WTC11 (cell line): ENCODE data around the gene CASP3. TPM values are rescaled to one million over a fixed set of nuclear protein-coding genes. Genes with fewer than 3 reads are reported as not detected.
"Not testable (repeated sequence)": the region's sequence is repeated elsewhere in the genome, so short reads cannot be mapped to it uniquely, and the experiment has no call there.

Experiments used
- ATAC-seq: fragments of 200-7000 bp; cut with Tn5 transposase; 2 replicates; pipeline ENCODE4 v1.10.0; 2021; ENCODE audit warnings: mild to moderate bottlenecking, moderate library complexity
- CTCF ChIA-PET: fragments of 300-600 bp; sonication (Branson Sonifier 250); formaldehyde crosslinking; loops from one replicate; lab custom pipeline; 2021; ENCODE audit warnings: antibody characterized with exemption; lab: Charles Lee
- POLR2A ChIA-PET: fragments of 350-600 bp; sonication (Branson Sonifier 250); formaldehyde crosslinking; loops from one replicate; lab custom pipeline; 2021; ENCODE audit warnings: antibody characterized with exemption; lab: Charles Lee
- DNase-seq: peaks from one replicate; pipeline ENCODE4 v3.0.0; 2021; ENCODE audit warnings: low spot score
- H3K27ac Mint-ChIP-seq: 2 replicates; pipeline ENCODE4 v1.8.0; 2021; ENCODE audit warnings: mixed read lengths
- H3K27me3 Mint-ChIP-seq: 2 replicates; pipeline ENCODE4 v1.8.0; 2021; ENCODE audit warnings: low read depth, mild to moderate bottlenecking, moderate library complexity, mixed read lengths
- H3K36me3 Mint-ChIP-seq: 2 replicates; pipeline ENCODE4 v1.8.0; 2021; ENCODE audit warnings: mixed read lengths
- H3K4me1 Mint-ChIP-seq: 2 replicates; pipeline ENCODE4 v1.8.0; 2022; ENCODE audit warnings: mixed read lengths
- H3K4me3 Mint-ChIP-seq: 2 replicates; pipeline ENCODE4 v1.8.0; 2021; ENCODE audit warnings: mild to moderate bottlenecking, moderate library complexity, mixed read lengths
- H3K9me3 Mint-ChIP-seq: 2 replicates; pipeline ENCODE4 v1.8.0; 2021; ENCODE audit warnings: mixed read lengths
- CREM ChIP-seq: sonication (generic); formaldehyde crosslinking; IDR thresholded peaks from 2 replicates; pipeline ENCODE4 v1.8.1; 2022; ENCODE audit warnings: mild to moderate bottlenecking, missing genetic modification reagents, moderate library complexity
- ETV6 ChIP-seq: sonication (generic); formaldehyde crosslinking; IDR thresholded peaks from 2 replicates; pipeline ENCODE4 v1.8.1; 2022; ENCODE audit warnings: mild to moderate bottlenecking, missing genetic modification reagents
- FOXJ3 ChIP-seq: sonication (generic); formaldehyde crosslinking; IDR thresholded peaks from 2 replicates; pipeline ENCODE4 v1.9.0; 2021; ENCODE audit warnings: missing genetic modification reagents, mild to moderate bottlenecking, borderline replicate concordance
- KAT7 ChIP-seq: sonication (generic); formaldehyde crosslinking; IDR thresholded peaks from 2 replicates; pipeline ENCODE4 v1.8.1; 2023; ENCODE audit warnings: missing genetic modification reagents, mild to moderate bottlenecking, borderline replicate concordance
- NFATC4 ChIP-seq: fragments of 250-450 bp; sonication (Bioruptor Pico); IDR thresholded peaks from 2 replicates; pipeline ENCODE4 v1.9.0; 2021; ENCODE audit warnings: mild to moderate bottlenecking
- TEAD1 ChIP-seq: sonication (generic); formaldehyde crosslinking; IDR thresholded peaks from 2 replicates; pipeline ENCODE4 v1.8.0; 2022; ENCODE audit warnings: mild to moderate bottlenecking, missing genetic modification reagents
- ZBTB21 ChIP-seq: sonication (generic); formaldehyde crosslinking; IDR thresholded peaks from 2 replicates; pipeline ENCODE4 v1.8.1; 2023; ENCODE audit warnings: mild to moderate bottlenecking, missing genetic modification reagents, borderline replicate concordance
- ZNF416 ChIP-seq: fragments of 250-450 bp; sonication (Bioruptor Pico); IDR thresholded peaks from 2 replicates; pipeline ENCODE4 v1.9.0; 2021; ENCODE audit warnings: mild to moderate bottlenecking, inconsistent platforms
- ZNF671 ChIP-seq: fragments of 250-450 bp; sonication (Bioruptor Pico); IDR thresholded peaks from 2 replicates; pipeline ENCODE4 v1.8.0; 2021; ENCODE audit warnings: mild to moderate bottlenecking
- total RNA-seq: library from RNA; stranded (reverse); gene quantifications from 3 replicates; pipeline ENCODE4 v1.2.3, GENCODE V29; 2021
- TF ChIP-seq, protein P1 (sequence below): sonication (generic); formaldehyde crosslinking; IDR thresholded peaks from 2 replicates; pipeline ENCODE4 v1.8.1; 2022; ENCODE audit warnings: mild to moderate bottlenecking, missing genetic modification reagents, moderate library complexity, borderline replicate concordance
- TF ChIP-seq, protein P2 (sequence below): sonication (generic); formaldehyde crosslinking; IDR thresholded peaks from 2 replicates; pipeline ENCODE4 v1.8.0; 2022; ENCODE audit warnings: mild to moderate bottlenecking, missing genetic modification reagents
- TF ChIP-seq, protein P3 (sequence below): sonication (generic); formaldehyde crosslinking; IDR thresholded peaks from 2 replicates; pipeline ENCODE4 v1.8.1; 2022; ENCODE audit warnings: low read depth, mild to moderate bottlenecking, moderate library complexity, missing genetic modification reagents, borderline replicate concordance

Gene CASP3
- total RNA-seq, 1 experiment from 2014 or later: 78.9 TPM

DNA sequence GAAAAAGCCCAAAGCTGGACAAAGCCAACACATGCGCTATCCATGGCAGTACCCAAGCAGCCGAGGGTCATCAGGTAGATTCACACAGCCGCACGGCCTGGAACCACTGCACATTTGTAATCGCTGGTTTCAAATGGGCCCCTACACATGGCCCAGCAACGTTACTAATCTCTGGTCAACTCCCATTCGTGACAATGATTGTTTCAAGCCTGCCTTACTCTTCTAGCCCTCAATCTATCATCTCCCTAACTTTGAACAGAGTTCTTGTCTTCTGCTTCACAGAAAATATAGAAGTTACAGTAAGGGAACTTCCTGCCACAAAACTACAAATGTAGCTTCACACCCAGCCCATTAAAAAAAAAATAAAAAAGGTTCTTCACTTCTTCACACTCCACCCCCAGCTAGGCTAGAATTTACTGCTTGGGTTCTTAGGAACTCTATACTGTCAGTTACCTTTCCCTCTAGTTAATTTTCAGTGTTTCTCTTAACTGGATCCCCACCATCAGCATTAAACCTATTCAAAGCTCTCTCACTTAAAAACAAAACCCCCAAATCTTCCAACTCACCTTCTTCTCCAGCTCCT, 24.2 kb downstream of the CASP3 start (continued):
- TF ChIP-seq TEAD1 (CRISPR knock-in tag): no peak
- TF ChIP-seq CREM: no peak
- TF ChIP-seq ZNF671: no peak
- TF ChIP-seq, protein P1, sequence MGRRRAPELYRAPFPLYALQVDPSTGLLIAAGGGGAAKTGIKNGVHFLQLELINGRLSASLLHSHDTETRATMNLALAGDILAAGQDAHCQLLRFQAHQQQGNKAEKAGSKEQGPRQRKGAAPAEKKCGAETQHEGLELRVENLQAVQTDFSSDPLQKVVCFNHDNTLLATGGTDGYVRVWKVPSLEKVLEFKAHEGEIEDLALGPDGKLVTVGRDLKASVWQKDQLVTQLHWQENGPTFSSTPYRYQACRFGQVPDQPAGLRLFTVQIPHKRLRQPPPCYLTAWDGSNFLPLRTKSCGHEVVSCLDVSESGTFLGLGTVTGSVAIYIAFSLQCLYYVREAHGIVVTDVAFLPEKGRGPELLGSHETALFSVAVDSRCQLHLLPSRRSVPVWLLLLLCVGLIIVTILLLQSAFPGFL: no peak

DNA sequence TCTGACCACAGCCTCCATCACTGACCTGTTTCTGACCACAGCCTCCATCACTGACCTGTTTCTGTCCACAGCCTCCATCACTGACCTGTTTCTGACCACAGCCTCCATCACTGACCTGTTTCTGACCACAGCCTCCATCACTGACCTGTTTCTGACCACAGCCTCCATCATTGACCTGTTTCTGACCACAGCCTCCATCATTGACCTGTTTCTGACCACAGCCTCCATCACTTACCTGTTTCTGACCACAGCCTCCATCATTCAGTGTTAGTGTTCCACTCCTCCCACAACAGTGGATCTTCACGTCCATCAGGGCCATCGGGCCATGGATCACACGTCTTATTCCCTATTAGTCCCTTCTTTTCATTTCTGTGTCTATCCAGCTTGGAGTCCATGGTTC, 24.7 kb downstream of the CASP3 start:
- DNase-seq, CTCF ChIA-PET, ATAC-seq, H3K27ac Mint-ChIP-seq, H3K27me3 Mint-ChIP-seq, H3K4me3 Mint-ChIP-seq: not testable (repeated sequence)
- H3K36me3 Mint-ChIP-seq: peaks cover 65% of the 10 kb centered on the region
- peaks cover 34% of the 10 kb centered on the region for H3K4me1 Mint-ChIP-seq
- H3K9me3 Mint-ChIP-seq: peaks cover 45% of the 10 kb centered on the region
- POLR2A ChIA-PET: interaction anchor here (0.6 kb wide), 1 partner anchor 38 kb away, joined by 4 read pairs; no protein-coding TSS in a partner anchor

DNA sequence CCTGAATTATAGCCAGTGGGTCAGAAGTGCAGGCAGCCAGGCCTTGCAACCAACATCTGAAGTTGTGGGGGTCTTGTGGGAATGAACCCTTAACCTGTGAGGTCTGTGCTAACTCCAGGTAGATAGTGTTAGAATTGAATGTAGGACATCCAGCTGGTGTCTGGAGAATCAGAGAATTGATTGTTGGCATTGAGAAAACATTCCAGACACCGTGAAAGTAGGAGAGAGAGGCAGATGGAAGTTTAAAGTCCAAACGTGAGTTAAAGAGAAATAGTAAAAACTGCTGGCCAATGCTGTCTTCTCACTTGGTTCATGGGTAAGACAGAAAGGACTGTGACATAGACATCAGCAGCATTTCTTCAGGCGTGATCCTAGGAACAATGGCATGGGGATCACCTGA, 27.7 kb downstream of the CASP3 start:
- peaks cover 47% of the 10 kb centered on the region for H3K36me3 Mint-ChIP-seq

DNA sequence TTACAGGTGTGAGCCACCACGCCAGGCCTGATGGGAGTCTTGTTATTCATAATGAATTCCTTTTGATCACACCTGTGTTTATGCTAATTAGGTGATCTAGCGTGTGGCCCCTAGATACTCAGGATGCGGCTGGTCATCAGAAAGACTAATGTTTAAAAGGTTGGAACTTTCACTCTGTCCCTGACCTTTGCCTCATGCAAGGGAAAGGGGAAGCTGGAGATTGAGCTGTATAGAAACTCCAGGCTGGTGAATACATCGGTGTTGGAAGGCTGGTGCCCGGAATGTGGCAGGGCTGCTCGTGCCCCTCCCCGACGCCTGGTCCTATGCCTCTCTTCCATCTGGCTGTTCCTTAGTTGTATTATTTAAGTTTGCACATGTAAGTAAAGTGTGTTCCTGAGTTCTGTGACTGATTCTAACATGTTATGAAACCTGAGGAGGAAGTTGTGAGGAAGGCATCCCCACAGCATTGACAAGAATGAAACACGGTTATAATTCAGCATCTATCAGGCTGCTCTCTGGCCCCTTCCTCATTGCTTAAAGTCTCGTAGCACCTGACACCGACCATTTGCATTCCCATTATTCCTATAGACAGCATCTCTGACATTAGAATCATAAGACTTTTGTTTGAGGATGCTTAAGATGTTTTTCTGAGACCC, 28.9 kb downstream of the CASP3 start:
- DNase-seq (no peak), ATAC-seq (no peak)
- Mint-ChIP-seq H3K4me1 (peaks cover 30% of the 10 kb centered on the region), H3K27me3 (no peaks in the 10 kb centered on the region), H3K36me3 (peaks cover 43% of the 10 kb centered on the region), H3K4me3 (no peak overlapping the region), H3K9me3 (peaks cover 42% of the 10 kb centered on the region), H3K27ac (no peak overlapping the region)
- ChIA-PET POLR2A (no interaction called here), CTCF (no interaction called here)
- TF ChIP-seq ZBTB21 (CRISPR knock-in tag) (no peak), NFATC4 (no peak), ZNF416 (CRISPR knock-in tag) (no peak), TEAD1 (CRISPR knock-in tag) (no peak)
- TF ChIP-seq, protein P2, sequence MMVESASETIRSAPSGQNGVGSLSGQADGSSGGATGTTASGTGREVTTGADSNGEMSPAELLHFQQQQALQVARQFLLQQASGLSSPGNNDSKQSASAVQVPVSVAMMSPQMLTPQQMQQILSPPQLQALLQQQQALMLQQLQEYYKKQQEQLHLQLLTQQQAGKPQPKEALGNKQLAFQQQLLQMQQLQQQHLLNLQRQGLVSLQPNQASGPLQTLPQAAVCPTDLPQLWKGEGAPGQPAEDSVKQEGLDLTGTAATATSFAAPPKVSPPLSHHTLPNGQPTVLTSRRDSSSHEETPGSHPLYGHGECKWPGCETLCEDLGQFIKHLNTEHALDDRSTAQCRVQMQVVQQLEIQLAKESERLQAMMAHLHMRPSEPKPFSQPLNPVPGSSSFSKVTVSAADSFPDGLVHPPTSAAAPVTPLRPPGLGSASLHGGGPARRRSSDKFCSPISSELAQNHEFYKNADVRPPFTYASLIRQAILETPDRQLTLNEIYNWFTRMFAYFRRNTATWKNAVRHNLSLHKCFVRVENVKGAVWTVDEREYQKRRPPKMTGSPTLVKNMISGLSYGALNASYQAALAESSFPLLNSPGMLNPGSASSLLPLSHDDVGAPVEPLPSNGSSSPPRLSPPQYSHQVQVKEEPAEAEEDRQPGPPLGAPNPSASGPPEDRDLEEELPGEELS (CRISPR knock-in tag): no peak

More for the DNA sequence above, 27.7 kb downstream of the CASP3 start:
- POLR2A ChIA-PET: no interaction called here
- CTCF ChIA-PET: no interaction called here
- TF ChIP-seq, protein P3, sequence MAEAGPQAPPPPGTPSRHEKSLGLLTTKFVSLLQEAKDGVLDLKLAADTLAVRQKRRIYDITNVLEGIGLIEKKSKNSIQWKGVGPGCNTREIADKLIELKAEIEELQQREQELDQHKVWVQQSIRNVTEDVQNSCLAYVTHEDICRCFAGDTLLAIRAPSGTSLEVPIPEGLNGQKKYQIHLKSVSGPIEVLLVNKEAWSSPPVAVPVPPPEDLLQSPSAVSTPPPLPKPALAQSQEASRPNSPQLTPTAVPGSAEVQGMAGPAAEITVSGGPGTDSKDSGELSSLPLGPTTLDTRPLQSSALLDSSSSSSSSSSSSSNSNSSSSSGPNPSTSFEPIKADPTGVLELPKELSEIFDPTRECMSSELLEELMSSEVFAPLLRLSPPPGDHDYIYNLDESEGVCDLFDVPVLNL (CRISPR knock-in tag): no peak
- H3K27ac Mint-ChIP-seq: no peak overlapping the region
- peaks cover 53% of the 10 kb centered on the region for H3K9me3 Mint-ChIP-seq
- H3K4me1 Mint-ChIP-seq: peaks cover 39% of the 10 kb centered on the region
- no peak overlapping the region for H3K4me3 Mint-ChIP-seq
- no peaks in the 10 kb centered on the region for H3K27me3 Mint-ChIP-seq
- ATAC-seq: no peak
- no peak for DNase-seq

DNA sequence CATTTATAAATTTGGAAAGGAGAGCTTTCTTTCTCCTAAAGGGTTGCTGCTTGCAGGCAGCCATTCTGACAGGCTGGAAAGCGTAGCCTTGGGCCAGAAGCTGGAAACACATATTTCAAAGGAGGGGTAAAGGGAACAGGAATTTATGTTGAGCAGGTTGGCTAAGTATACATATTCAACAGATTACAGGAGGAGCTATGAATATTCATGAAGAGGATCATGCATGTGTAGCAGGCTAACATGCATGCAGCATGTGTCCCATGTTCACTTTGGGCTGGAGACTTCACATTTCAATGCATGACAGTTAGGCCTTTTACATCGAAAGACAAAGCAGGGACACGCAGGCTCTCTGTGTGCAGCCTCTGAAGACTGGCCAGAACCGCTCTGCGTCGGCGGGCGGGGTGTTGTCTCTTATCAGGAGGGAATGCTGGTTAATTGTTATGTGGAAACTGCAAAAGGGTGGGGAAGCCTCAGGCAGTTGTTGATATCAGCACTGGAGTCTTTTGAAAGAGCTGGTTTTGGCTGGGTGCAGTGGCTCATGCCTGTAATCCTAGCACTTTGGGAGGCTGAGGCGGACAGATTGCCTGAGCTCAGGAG, 31.5 kb downstream of the CASP3 start:
- ChIA-PET CTCF (interaction anchor here (1.1 to 1.3 kb wide), 3 partner anchors 32 to 353 kb away, joined by 3 to 5 read pairs (median 3); partner anchors contain the start of genes CASP3 and PRIMPOL), POLR2A (interaction anchor here (0.7 to 1.3 kb wide), 3 partner anchors 72 to 143 kb away, joined by 3 to 10 read pairs (median 3); partner anchors contain the start of gene IRF2)
- peaks cover 26% of the 10 kb centered on the region for H3K4me1 Mint-ChIP-seq
- peaks cover 2% of the 10 kb centered on the region; the same call in 1 of the 2 replicates for H3K27me3 Mint-ChIP-seq
- DNase-seq (peak; percentile 42), ATAC-seq (peak; percentile 65)
- peak overlapping the region; percentile 43; the same call in 1 of the 2 replicates for H3K4me3 Mint-ChIP-seq
- H3K9me3 Mint-ChIP-seq: peaks cover 48% of the 10 kb centered on the region
- peak overlapping the region; percentile 87 for H3K27ac Mint-ChIP-seq
- H3K36me3 Mint-ChIP-seq: peaks cover 48% of the 10 kb centered on the region
- TF ChIP-seq KAT7 (CRISPR knock-in tag): no peak
- no peak for TF ChIP-seq FOXJ3 (CRISPR knock-in tag)
- TF ChIP-seq ETV6 (CRISPR knock-in tag): 0 out of 2 replicates have a peak, but pooled peaks have one; percentile 24
- TF ChIP-seq, all 79 proteins: peak for 1
